ENCODE data around the gene COL28A1.
A peak's percentile ranks its signal among the peaks of the same experiment; 100 is the strongest.

COL28A1 gene

GRCh38 chr7:7452652-7453051 lies 83.0 kb downstream of the COL28A1 start:
- DNase-seq, result no peak

- DNase-seq, result no peak
Observed at GRCh38 chr7:7452119-7452518, 83.6 kb downstream of the COL28A1 start.

- no peak for DNase-seq
Observed at GRCh38 chr7:7449055-7449454, 86.6 kb downstream of the COL28A1 start.

- no peak for DNase-seq
Observed at GRCh38 chr7:7446616-7447015, 89.1 kb downstream of the COL28A1 start.

GRCh38 chr7:7443806-7444350 lies 91.8 kb downstream of the COL28A1 start:
- no peak for DNase-seq

GRCh38 chr7:7439564-7439963 lies 96.1 kb downstream of the COL28A1 start:
- DNase-seq, result no peak

GRCh38 chr7:7438851-7439250 lies 96.8 kb downstream of the COL28A1 start:
- DNase-seq, result no peak

- no peak for DNase-seq
Observed at GRCh38 chr7:7435978-7436377, 99.7 kb downstream of the COL28A1 start.

- no peak for DNase-seq
Observed at GRCh38 chr7:7434329-7434728, 101.3 kb downstream of the COL28A1 start.

- no peak for DNase-seq
Observed at GRCh38 chr7:7433811-7434210, 101.9 kb downstream of the COL28A1 start.

GRCh38 chr7:7432979-7433378 lies 102.7 kb downstream of the COL28A1 start:
- DNase-seq, result no peak

GRCh38 chr7:7428806-7429205 lies 106.9 kb downstream of the COL28A1 start:
- DNase-seq, result no peak

- DNase-seq, result no peak
Observed at GRCh38 chr7:7427363-7427762, 108.3 kb downstream of the COL28A1 start.

GRCh38 chr7:7426676-7427075 lies 109.0 kb downstream of the COL28A1 start:
- no peak for DNase-seq

GRCh38 chr7:7425321-7425720 lies 110.4 kb downstream of the COL28A1 start:
- DNase-seq, result no peak

- peak; percentile 11 for DNase-seq
Observed at GRCh38 chr7:7424151-7424873, 111.4 kb downstream of the COL28A1 start.

GRCh38 chr7:7422641-7423040 lies 113.0 kb downstream of the COL28A1 start:
- no peak for DNase-seq

GRCh38 chr7:7421826-7422225 lies 113.8 kb downstream of the COL28A1 start:
- DNase-seq, result no peak

- DNase-seq, result no peak
Observed at GRCh38 chr7:7418997-7419396, 116.7 kb downstream of the COL28A1 start.

GRCh38 chr7:7417851-7418250 lies 117.8 kb downstream of the COL28A1 start:
- no peak for DNase-seq

- DNase-seq, result no peak
Observed at GRCh38 chr7:7417414-7417813, 118.3 kb downstream of the COL28A1 start.

GRCh38 chr7:7416031-7416858 lies 119.4 kb downstream of the COL28A1 start:
- DNase-seq, result no peak

- no peak for DNase-seq
Observed at GRCh38 chr7:7414791-7415603, 120.7 kb downstream of the COL28A1 start.

Data from stimulated activated CD4-positive, alpha-beta T cell treated with anti-CD3 and anti-CD28 coated beads, Interleukin-12 subunit alpha, Interleukin-12 subunit beta, amount 100 ng/mL, for 4 hours (primary cell).